ENCODE data around the gene PSMB10.

Gene PSMB10

DNA sequence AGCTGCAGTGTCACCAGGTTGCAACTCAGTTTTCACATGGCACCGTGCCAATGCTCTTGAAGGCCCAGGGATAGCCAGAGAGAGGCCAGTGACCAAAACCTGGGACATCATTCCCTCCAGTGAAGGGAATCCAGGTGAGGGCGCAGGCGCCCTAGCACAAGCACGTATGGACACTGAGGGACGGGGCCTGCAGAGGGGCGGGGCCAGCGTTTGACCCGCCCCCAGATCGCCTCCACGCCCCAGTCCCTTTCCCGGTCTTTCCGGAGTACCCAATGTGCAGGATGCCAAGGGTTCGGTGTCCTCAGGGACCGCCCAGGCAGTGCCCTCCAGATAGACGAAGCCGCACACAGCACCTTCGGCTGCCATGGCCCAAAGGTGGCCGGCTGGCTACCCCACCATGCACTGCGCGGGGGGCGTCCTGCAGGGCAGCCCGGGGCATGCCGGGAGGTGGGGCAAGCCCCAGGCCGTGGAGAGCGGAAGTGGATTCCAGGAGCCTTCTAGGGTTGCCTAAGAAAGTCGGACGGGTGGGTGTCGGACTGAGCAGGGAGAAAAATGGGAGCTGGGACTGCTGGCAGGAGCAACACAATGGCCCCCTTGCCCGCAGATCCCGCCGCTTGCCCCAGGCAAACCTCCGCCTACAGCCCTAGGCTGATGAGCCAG lies 27.1 kb upstream of the PSMB10 start:
- DNase-seq (ENCODE audit: low spot score), result no peak

DNA sequence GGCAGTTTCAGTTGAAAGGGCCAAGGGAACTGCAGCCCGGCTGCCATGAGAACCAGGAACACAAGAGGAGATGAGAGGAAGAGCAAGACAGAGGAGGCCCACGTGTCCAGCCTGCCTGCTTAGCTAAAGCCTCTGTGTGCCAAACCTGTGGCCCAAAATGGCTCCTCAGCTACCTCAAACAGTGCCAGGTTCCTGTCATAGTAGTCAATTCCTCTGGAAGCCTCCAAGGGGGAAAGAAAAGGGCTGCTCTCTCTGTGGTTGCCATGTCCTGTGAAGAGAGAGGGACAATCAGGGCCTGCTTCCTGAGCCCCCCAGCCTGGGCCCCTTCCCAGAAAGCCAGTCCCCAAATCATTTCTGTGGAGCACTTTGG lies 26.6 kb upstream of the PSMB10 start:
- DNase-seq (ENCODE audit: low spot score), result no peak

- no peak for DNase-seq (ENCODE audit: low spot score)
Measured at GRCh38 chr16:67962135-67962534, 25.5 kb upstream of the PSMB10 start.

- no peak for DNase-seq (ENCODE audit: low spot score)
Measured at GRCh38 chr16:67961551-67961957, 24.9 kb upstream of the PSMB10 start.

- DNase-seq (ENCODE audit: low spot score), result peak; percentile 85
Measured at GRCh38 chr16:67959536-67960329, 23.1 kb upstream of the PSMB10 start.

DNA sequence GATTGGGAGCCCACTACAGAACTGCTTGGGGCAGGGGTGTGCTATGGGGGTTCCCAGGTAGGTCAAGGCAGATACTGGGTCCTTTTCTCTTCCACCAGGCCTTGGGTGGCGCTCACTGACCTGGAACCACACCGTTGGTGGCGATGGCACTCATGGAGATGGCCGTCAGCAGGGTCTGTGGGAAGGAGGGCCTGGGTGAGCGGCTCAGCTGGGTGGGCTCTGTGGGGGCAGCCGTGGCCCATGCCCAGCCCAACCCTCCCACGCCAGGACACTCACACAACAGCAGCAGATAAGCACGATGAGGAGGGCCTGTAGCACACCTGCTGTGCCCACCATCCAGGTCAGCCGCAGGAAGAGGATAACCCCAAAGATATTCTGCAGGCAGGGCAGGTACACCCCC lies 21.0 kb upstream of the PSMB10 start:
- no peak for DNase-seq (ENCODE audit: low spot score)

DNA sequence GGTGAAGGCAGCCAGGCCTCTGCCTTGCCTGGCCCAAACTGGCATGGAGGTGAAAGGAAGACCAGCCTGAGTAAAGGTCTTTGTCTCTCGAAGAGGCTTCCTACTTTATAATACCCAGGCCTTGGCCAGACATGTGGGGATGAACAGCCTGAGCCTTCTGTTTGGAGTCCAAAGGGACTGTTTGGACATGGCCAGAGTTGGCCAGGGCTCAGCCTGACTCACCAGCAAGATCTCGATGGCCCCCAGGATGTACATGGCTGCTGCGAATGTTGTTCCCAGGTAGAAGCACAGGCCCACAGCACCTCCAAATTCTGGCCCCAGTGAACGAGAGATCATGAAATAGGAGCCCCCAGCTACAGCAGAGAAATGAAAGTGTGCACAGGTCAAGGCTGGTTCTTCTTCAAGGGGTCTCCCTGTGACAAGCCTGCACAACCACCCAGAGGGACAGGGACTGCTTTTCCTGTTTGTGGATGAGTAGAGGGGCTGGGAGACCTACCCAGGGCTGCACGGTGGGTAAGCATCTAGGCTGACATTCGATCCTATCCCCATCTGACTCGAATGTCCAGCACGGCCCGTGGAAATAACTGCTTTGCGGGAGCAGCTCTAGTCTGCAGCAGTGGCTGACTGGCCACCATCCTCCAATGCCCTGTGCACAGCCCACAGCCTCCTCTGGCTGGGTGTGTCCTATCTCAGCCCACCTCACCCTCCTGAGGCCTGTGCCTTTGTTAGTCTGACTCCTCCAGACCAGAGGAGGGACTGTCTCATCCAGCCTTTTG lies 18.0 kb upstream of the PSMB10 start:
- DNase-seq (ENCODE audit: low spot score), result no peak

GRCh38 chr16:67953641-67954375 lies 17.2 kb upstream of the PSMB10 start:
- DNase-seq (ENCODE audit: low spot score), result no peak

DNA sequence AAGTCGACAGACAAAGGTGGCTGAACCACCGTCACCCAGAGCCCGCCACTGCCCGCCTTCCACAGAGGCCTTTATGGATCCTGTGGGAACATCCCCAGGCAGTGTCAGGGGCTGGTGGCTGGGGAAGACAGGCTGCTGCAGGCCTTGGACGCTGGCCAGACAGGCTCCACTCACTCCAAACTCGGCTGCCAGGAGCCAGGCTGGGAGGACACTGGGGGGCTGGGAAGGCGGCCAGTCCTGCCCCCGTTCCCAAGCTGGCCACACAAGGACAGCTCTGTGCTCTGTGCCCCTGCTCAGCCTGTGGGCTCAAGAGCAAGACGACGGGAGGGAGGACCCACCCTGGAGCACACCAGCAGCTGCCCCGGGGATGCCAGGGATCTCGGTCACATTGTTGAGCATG lies 14.8 kb upstream of the PSMB10 start:
- DNase-seq (ENCODE audit: low spot score), result no peak

DNA sequence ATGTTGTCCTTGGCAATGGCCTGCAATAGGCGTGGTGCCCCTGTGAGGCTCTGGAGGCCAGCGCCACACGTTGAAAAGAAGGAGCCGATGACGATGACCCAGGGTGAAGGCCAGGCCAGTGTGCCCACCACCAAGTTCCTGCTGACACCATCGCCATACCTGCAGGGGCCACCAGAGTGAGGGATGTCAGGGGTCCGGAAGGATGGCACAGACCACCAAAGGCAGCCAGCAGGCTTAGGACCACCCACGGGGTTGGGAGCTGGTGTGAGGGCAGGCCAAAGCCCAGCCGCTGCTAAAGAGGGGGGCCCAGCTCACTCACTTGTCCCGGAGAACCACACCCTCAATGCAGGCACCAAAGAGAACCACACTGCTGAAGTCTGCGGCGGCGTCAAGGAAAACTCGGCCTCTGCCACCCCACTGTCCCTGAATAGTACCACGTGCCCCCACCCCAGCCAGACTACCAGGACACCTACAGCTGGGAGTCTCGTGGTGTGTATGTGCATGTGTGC lies 13.7 kb upstream of the PSMB10 start:
- no peak for DNase-seq (ENCODE audit: low spot score)

DNA sequence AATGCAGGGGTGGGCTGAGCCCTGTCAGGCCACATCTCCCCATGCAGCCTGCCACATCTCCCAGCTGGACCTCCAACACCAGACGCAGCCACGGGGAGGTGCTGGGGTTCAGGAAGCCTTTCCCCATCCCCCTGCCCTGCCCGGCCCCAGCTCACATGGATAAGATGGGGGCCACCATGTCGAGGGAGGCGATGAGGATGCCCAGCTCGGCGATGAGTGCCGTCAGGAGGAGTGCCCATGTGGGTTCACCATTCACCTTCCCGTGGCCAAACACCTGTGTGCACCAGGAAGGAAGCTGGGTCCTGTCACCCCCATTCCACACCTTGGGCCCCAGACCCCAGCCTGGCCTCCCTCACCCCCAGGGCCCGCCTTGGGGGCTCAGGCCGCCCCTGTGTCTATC lies 13.0 kb upstream of the PSMB10 start:
- DNase-seq (ENCODE audit: low spot score), result no peak

- DNase-seq (ENCODE audit: low spot score), result no peak
Measured at GRCh38 chr16:67948015-67948414, 11.4 kb upstream of the PSMB10 start.

- no peak for DNase-seq (ENCODE audit: low spot score)
Measured at GRCh38 chr16:67946966-67947558, 10.4 kb upstream of the PSMB10 start.

GRCh38 chr16:67946128-67946569 lies 9.5 kb upstream of the PSMB10 start:
- no peak for DNase-seq (ENCODE audit: low spot score)

- DNase-seq (ENCODE audit: low spot score), result no peak
Measured at GRCh38 chr16:67945392-67945933, 8.8 kb upstream of the PSMB10 start.

DNA sequence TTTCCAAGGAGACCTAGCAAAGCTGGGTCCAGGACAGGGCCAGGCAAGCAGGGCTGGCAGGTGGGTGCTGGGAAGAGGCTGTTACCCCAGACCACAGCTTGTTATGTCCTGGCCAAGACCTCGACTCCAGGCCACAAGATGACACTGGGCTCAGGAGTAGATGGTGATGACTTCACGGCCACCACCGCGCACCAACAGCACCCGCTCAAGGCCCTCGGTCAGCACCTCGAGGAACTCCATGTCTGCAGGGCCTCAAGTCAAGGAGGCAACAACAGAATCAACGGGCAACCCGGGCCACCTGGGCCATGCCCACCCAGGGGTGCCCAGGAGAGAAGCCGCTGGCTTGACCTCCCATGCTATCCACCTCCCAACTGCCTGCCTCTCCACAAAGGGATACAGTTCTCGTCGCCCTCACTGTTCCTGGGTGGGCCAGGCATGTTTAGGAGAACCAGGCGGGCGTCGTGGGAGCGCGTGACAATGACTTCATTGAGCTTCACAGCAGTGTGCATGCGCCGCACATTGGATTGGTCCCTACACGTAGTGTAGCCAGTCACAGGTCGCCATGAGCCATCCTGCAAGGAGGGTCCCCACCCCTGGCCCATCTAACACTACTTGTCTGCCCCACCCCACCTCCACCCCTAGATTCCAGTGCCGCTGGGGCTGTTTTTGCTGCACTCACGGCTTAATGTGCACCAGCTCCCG lies 8.2 kb upstream of the PSMB10 start:
- DNase-seq (ENCODE audit: low spot score), result no peak

DNA sequence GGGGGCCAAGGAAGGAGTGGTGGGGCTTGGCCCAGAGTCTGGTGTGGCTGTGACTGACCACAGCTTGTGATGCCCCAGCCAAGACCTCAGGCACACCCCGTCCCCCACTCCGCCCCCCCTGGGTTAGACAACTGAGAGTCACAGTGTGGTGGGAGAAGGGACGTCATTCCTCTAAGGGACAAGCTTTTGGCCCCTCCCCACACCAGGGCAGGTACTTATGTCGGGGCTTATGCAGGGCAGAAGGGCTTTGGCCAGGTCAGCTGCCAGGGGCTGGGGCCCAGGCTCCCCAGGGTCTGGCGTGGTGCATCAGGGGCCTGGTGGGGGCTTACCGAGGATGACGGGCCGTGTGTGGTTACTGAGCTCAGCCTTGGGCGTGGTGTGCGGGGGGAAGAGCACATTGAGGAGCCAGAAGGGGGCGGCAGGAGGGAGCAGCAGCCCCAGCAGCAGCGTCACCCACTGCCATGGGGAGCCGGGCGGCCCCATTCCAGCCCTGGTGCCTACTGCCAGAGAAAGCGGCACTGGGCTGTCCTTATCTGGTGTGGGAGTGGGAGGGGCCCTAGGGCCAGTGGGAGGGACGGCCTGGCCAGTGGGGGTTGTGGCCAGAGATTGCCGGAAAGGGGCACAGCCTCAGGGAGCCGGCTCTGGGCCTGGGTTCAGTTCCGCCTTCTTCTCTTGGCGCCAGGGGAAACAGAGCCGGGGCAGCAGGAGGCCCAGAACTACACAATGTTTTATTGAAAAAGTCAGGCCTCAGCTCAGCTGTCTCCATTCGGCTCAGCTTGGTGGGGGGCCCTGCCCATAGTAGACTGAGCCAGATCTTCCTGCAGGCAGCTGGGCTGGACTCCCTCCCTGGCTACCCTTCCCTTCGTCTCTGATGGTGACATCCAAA lies 7.2 kb upstream of the PSMB10 start, which contains the start of gene LCAT:
TSS of gene LCAT (minus strand) at position 502 of the 886 bp plus-strand sequence. CDS start at position 483, 19 bp downstream.
- DNase-seq (ENCODE audit: low spot score), result no peak

DNA sequence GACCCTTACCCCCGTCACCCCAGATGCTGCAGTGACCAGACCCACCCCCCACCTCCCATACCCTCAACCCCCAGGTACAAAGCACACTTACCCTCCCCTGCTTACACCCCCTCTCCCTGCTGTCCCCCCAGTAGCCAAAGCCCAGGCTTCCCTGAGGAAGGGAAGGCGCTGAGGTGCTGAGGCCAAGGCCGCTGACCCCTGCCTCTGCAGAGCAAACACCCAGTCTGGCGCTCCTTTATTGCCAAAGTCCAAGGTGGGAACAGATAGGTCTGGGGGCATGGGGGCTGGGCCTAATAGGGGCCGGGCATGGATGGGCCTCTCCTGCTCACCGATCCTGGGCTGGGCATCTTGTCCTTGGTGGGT lies 6.6 kb upstream of the PSMB10 start:
- no peak for DNase-seq (ENCODE audit: low spot score)

DNA sequence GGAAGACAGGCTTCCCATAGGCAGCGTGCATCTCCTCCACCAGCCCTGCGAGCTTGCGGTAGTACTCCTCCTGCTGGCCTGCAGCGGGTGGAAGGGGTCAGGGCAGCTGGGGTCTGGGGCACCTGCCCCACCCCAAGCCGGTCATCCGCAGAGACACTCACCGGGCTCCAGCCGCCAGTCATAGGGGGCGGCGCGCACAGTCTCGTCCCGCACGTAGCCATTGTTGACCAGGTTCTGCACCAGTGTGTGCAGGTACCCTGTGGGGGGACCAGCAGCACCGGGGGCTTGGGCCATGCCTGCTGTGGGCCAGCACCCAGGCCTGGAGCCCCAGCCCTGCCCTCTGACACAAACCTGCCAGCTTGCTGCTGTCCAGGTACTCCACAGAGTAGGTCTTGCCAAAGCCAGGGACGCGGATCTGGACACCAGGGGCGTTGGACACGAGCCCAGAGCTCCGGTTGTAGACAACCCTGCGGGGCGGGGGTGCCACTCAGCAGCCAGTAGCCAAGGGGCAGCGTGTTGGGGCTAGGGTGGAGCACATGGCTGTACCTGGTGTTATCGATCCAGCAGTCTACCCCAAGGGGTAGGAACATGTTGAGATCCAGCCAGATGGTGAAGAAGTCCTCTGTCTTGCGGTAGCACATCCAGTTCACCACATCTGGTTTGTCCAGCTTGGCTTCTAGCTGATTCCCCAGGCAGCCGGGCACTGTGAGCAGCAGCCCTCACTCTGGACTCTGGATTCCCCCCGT lies 6.0 kb upstream of the PSMB10 start:
- no peak for DNase-seq (ENCODE audit: low spot score)

Data from AG08396 (cell line).